IMR-90 (cell line): ENCODE results near the gene PLCB4.

ENCODE experiments used
- CEBPB ChIP-seq: IDR thresholded peaks from 2 replicates; pipeline ENCODE4 v1.6.1; 2012; ENCODE audit warnings: low read depth, low read length, improper control_type of control experiment
- CHD1 ChIP-seq: IDR thresholded peaks from 2 replicates; pipeline ENCODE4 v1.6.1; 2012; ENCODE audit warnings: low read depth, low read length, improper control_type of control experiment
- CTCF ChIP-seq: conservative IDR thresholded peaks from 2 replicates; pipeline ENCODE4 v1.5.1; 2012; ENCODE audit warnings: mild to moderate bottlenecking, low read depth, low read length, improper control_type of control experiment
- POLR2A ChIP-seq: IDR thresholded peaks from 2 replicates; pipeline ENCODE4 v1.6.1; 2012; ENCODE audit warnings: mild to moderate bottlenecking, low read depth, low read length
- RFX5 ChIP-seq: IDR thresholded peaks from 2 replicates; pipeline ENCODE4 v1.8.0; 2012; ENCODE audit warnings: low read depth, mild to moderate bottlenecking, low read length, moderate library complexity

GRCh38 chr20:9143926-9144325 is 75.0 kb downstream of the PLCB4 start:
- no peak for TF ChIP-seq CTCF
- no peak for TF ChIP-seq POLR2A
- TF ChIP-seq CEBPB = no peak
- TF ChIP-seq CHD1 = no peak
- TF ChIP-seq RFX5 = no peak
